Activated T-helper 17 cell treated with anti-CD3 and anti-CD28 coated beads, Interleukin-2, amount 50 U/mL, for 72 hours (primary cell): Measurements from ENCODE around the gene CHL1. TPM values are rescaled to one million over a fixed set of nuclear protein-coding genes. Genes with fewer than 3 reads are reported as not detected.

ENCODE experiments used
- ATAC-seq: fragments of 150-1000 bp; cut with Tn5 transposase; replicated peaks from 2 replicates; pipeline ENCODE4 v1.10.0; 2021; ENCODE audit warnings: mild to moderate bottlenecking, moderate library complexity
- H3K27ac Mint-ChIP-seq: one replicate; pipeline ENCODE4 v1.8.0; 2022; ENCODE audit warnings: mixed read lengths
- H3K27me3 Mint-ChIP-seq: one replicate; pipeline ENCODE4 v1.8.0; 2022; ENCODE audit warnings: mixed read lengths
- H3K36me3 Mint-ChIP-seq: one replicate; pipeline ENCODE4 v1.8.0; 2022; ENCODE audit warnings: low read depth, mild to moderate bottlenecking, mixed read lengths
- H3K4me1 Mint-ChIP-seq: one replicate; pipeline ENCODE4 v1.8.0; 2022; ENCODE audit warnings: mixed read lengths
- H3K4me3 Mint-ChIP-seq: one replicate; pipeline ENCODE4 v1.8.0; 2022; ENCODE audit warnings: mild to moderate bottlenecking, mixed read lengths
- H3K9me3 Mint-ChIP-seq: one replicate; pipeline ENCODE4 v1.8.0; 2022; ENCODE audit warnings: mixed read lengths
- total RNA-seq, 2 donors: library from RNA; stranded (reverse); gene quantifications; one replicate each; pipeline ENCODE4 v1.2.3, GENCODE V29; 2022

Gene CHL1
- total RNA-seq, 2 donors from 2014 or later = not detected

DNA sequence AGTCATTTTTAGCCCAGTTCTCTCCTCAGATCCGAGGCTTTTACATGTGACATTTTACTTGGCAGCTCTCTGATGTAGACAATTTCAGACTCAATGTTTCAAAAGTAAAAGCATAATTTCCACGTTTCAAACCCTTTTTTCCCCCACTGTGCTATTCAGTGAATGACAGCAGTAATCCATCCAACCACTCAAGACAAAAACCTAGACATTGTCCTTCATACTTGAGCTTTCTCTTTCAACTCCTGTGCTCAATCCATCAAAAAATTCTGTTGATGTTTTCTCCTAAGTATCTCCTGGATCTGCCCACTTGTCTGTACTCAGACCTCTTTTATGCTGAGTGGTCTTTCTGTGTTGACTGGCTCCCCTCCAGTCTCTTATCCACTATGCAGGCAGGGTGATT lies 214.7 kb downstream of the CHL1 start:
- no peaks in the 10 kb centered on the region for H3K4me1 Mint-ChIP-seq

DNA sequence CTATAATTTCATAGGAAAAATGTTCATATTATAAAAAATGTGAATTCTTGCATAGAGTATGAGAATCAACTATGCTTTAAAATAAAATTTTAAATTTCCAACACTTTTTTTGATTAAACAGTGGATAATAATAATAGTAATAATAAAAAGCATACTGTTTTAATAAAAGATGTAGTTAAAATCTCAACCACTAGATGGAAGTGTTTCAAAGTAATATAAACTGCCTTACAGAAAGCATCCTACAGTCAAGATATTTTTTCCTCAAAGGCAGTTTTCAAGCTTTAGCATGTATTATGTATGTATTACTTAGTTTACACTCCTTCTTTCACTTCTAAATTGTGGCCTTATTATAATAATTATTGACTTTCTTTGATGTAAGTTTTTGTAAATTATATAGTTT lies 217.5 kb downstream of the CHL1 start:
- Mint-ChIP-seq H3K36me3 (no peaks in the 10 kb centered on the region), H3K4me1 (no peaks in the 10 kb centered on the region), H3K9me3 (no peaks in the 10 kb centered on the region), H3K4me3 (no peak overlapping the region), H3K27ac (no peak overlapping the region), H3K27me3 (peaks cover 4% of the 10 kb centered on the region)
- ATAC-seq = no peak

More for the DNA sequence above, 214.7 kb downstream of the CHL1 start:
- H3K36me3 Mint-ChIP-seq = no peaks in the 10 kb centered on the region
- no peak for ATAC-seq
- no peaks in the 10 kb centered on the region for H3K27me3 Mint-ChIP-seq
- H3K9me3 Mint-ChIP-seq = peaks cover 4% of the 10 kb centered on the region
- H3K4me3 Mint-ChIP-seq = no peak overlapping the region
- H3K27ac Mint-ChIP-seq = no peak overlapping the region

GRCh38 chr3:418239-418929 lies 221.8 kb downstream of the CHL1 start:
- ATAC-seq = no peak

DNA sequence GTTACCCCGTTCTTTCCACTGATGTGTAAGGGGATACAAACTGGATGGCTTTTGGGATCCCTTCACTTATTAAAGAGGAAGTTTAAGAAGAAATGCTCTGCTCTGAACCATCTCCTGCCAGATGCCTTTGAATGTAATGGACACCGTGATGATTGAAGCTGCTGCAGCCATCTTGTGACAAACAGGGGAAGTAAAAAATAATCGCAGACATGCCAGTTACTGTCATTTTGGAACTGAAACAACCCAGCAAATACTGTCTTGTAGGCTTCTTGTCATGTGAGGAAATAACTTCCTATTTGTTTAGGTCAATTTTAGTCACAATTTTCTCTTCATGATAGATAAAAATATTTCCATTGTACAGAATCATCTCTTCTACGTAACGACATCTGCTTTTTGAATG lies 224.0 kb downstream of the CHL1 start:
- Mint-ChIP-seq H3K27ac (no peak overlapping the region), H3K4me3 (no peak overlapping the region), H3K27me3 (peaks cover 4% of the 10 kb centered on the region), H3K9me3 (peaks cover 3% of the 10 kb centered on the region), H3K36me3 (no peaks in the 10 kb centered on the region), H3K4me1 (no peaks in the 10 kb centered on the region)
- no peak for ATAC-seq

More at GRCh38 chr3:418239-418929, 221.8 kb downstream of the CHL1 start:
- Mint-ChIP-seq H3K36me3 (no peaks in the 10 kb centered on the region), H3K9me3 (no peaks in the 10 kb centered on the region), H3K27me3 (peaks cover 4% of the 10 kb centered on the region), H3K4me1 (no peaks in the 10 kb centered on the region), H3K27ac (no peak overlapping the region), H3K4me3 (no peak overlapping the region)

DNA sequence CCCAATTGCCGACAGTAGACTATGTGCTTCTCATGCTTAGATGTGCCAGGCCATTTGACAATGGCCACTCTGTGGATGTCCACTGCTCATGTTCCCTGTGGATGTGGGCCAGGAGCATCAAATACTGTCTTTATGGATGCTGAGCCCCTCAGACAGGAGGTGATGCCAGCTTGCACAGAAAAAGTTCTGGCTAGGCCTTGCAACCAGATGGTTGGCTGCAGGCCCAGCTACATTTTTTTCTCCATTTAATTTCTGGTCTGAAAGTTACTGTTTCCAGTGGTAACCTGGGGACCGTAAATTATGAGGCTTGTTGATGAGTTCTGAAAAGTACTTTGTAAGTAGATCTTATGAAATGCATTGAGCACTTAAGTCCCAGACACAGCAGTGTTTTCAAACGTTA lies 228.5 kb downstream of the CHL1 start:
- H3K9me3 Mint-ChIP-seq = peaks cover 9% of the 10 kb centered on the region
- no peak overlapping the region for H3K27ac Mint-ChIP-seq
- H3K36me3 Mint-ChIP-seq = no peaks in the 10 kb centered on the region
- no peaks in the 10 kb centered on the region for H3K4me1 Mint-ChIP-seq
- no peaks in the 10 kb centered on the region for H3K27me3 Mint-ChIP-seq
- no peak overlapping the region for H3K4me3 Mint-ChIP-seq
- ATAC-seq = no peak

- H3K27me3 Mint-ChIP-seq = no peaks in the 10 kb centered on the region
- no peaks in the 10 kb centered on the region for H3K36me3 Mint-ChIP-seq
- H3K9me3 Mint-ChIP-seq = peaks cover 9% of the 10 kb centered on the region
- H3K27ac Mint-ChIP-seq = no peak overlapping the region
- ATAC-seq = no peak
- no peak overlapping the region for H3K4me3 Mint-ChIP-seq
- no peaks in the 10 kb centered on the region for H3K4me1 Mint-ChIP-seq
These were observed 229.5 kb downstream of the CHL1 start for GRCh38 chr3:426072-426471.

DNA sequence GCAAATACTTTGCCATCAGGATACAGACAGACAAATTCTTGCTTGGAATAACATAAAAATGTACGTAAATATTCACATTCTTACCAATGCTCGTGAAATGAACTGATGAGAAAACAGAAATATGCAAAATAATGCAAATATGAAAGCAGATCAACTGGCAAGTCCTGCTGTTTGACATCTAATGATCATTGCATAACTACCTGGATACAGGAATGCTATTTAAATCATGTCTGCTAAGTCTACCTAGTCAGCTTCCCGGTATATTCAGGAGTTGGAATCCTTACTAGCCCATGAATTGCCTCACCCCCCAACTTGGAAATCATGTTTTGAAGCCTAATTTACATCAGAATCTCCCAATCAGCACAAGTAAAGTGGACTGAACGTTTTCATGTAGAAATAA lies 230.6 kb downstream of the CHL1 start:
- Mint-ChIP-seq H3K27ac (no peak overlapping the region), H3K27me3 (no peaks in the 10 kb centered on the region), H3K36me3 (no peaks in the 10 kb centered on the region), H3K4me1 (no peaks in the 10 kb centered on the region), H3K4me3 (no peak overlapping the region), H3K9me3 (peaks cover 9% of the 10 kb centered on the region)
- ATAC-seq = no peak

GRCh38 chr3:430186-430585 lies 233.6 kb downstream of the CHL1 start:
- no peak overlapping the region for H3K27ac Mint-ChIP-seq
- H3K36me3 Mint-ChIP-seq = no peaks in the 10 kb centered on the region
- peaks cover 6% of the 10 kb centered on the region for H3K9me3 Mint-ChIP-seq
- no peak for ATAC-seq
- no peaks in the 10 kb centered on the region for H3K27me3 Mint-ChIP-seq
- no peak overlapping the region for H3K4me3 Mint-ChIP-seq
- no peaks in the 10 kb centered on the region for H3K4me1 Mint-ChIP-seq

DNA sequence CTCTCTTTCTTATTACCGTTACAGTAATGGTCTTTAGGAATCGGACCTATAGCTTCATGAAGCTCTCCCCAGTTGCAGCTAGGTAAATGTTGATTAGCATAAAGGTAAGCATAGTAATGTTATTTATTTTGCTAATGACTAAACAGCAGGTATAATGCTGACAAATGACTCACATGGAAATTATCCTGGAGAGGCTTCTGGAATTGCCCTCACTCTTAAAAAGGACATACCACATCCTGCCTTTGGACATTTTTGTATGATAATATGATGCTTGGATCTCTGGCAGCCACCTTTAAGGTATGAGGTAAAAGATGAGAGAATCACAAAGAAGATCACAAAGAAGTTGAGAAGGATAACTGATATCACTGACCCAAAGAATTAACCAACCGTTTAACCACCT lies 238.6 kb downstream of the CHL1 start:
- H3K27me3 Mint-ChIP-seq = no peaks in the 10 kb centered on the region
- no peak for ATAC-seq
- H3K36me3 Mint-ChIP-seq = no peaks in the 10 kb centered on the region
- no peak overlapping the region for H3K27ac Mint-ChIP-seq
- H3K4me3 Mint-ChIP-seq = no peak overlapping the region
- peaks cover 3% of the 10 kb centered on the region for H3K9me3 Mint-ChIP-seq
- H3K4me1 Mint-ChIP-seq = no peaks in the 10 kb centered on the region

DNA sequence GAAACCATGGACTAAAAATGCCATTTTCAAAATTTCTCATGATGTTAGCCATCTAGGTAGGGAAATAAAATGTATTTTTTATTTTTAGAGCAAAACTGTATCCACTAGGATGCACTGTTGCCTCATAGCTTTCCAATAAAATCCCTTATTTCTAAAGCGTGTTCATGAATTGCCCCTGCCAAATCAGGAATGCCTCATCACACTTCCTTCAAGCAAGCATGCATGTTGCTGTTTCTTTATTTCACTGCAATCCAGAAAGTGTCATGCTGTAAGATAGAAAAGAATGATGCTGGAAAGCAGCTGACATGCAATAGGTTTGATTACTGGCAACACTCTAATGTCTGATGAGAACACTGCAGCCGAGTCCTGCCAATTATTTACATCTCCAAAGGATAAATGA lies 239.5 kb downstream of the CHL1 start:
- ATAC-seq = no peak
- Mint-ChIP-seq H3K36me3 (no peaks in the 10 kb centered on the region), H3K27me3 (no peaks in the 10 kb centered on the region), H3K4me3 (no peak overlapping the region), H3K9me3 (peaks cover 9% of the 10 kb centered on the region), H3K4me1 (no peaks in the 10 kb centered on the region), H3K27ac (no peak overlapping the region)

DNA sequence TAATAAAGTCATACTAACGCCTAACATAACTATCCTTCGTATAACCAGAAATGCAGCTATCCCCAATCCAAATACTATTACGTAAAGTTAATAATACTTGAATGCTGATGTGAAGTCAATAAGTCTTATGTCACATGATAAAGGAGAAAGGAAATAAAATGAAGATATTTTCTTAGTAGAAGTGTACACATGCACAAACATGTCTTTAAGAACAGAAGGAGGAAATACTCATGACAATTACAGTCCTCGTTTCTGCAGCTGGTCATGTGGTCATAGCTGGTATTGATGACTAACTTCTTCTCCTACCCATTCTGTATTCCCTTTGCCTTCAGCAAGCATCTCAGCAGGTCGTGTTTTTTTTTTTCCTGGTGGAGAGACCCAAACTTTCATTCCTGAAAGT lies 244.3 kb downstream of the CHL1 start:
- no peak overlapping the region for H3K4me3 Mint-ChIP-seq
- ATAC-seq = no peak
- H3K9me3 Mint-ChIP-seq = peaks cover 9% of the 10 kb centered on the region
- no peaks in the 10 kb centered on the region for H3K4me1 Mint-ChIP-seq
- no peak overlapping the region for H3K27ac Mint-ChIP-seq
- no peaks in the 10 kb centered on the region for H3K36me3 Mint-ChIP-seq
- H3K27me3 Mint-ChIP-seq = no peaks in the 10 kb centered on the region

DNA sequence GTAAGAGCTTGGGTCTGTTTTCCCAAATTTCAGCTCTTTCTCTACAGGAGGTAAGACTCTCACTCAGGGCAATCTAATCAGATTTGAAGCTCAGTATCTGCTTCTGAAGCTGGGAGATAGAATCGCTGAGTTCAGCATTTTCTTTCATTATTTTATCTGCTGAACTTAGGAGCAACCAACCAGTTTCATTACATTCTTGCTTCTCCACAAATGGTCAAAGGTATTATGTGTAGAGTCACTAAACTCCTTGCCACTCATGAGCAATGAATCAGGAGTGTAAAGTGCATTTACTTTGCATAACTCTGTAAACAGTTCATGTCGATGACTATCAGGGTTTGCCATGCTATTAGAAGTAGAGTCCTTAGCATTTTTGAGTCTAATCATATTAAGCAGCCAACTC lies 249.4 kb downstream of the CHL1 start:
- Mint-ChIP-seq H3K27me3 (no peaks in the 10 kb centered on the region), H3K27ac (no peak overlapping the region), H3K4me1 (no peaks in the 10 kb centered on the region), H3K9me3 (peaks cover 3% of the 10 kb centered on the region), H3K4me3 (no peak overlapping the region), H3K36me3 (no peaks in the 10 kb centered on the region)
- no peak for ATAC-seq

- Mint-ChIP-seq H3K4me1 (no peaks in the 10 kb centered on the region), H3K27me3 (no peaks in the 10 kb centered on the region), H3K27ac (no peak overlapping the region), H3K4me3 (no peak overlapping the region), H3K9me3 (peaks cover 3% of the 10 kb centered on the region), H3K36me3 (no peaks in the 10 kb centered on the region)
- ATAC-seq = no peak
These were observed 251.1 kb downstream of the CHL1 start for GRCh38 chr3:447671-448070.

DNA sequence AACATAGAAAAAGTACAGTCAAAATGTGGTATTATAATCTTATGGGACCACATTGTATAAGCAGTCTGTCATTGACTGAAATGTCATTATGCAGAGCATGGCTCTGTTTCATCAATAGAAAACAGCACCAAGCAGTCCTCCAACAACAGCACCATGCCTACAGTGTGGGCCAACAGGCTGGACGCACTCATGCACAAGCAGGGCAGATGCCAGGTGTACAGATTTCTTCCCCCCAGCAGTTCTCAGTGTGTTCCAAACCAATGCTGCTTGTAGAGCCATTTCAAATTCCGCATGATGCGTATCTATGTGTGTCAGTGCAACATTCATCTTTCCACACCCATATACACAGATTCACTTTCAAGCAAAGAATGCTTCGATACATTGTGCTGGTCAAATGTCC lies 253.1 kb downstream of the CHL1 start:
- Mint-ChIP-seq H3K4me3 (no peak overlapping the region), H3K4me1 (no peaks in the 10 kb centered on the region), H3K36me3 (no peaks in the 10 kb centered on the region), H3K9me3 (peaks cover 3% of the 10 kb centered on the region), H3K27me3 (no peaks in the 10 kb centered on the region), H3K27ac (no peak overlapping the region)
- ATAC-seq = no peak

DNA sequence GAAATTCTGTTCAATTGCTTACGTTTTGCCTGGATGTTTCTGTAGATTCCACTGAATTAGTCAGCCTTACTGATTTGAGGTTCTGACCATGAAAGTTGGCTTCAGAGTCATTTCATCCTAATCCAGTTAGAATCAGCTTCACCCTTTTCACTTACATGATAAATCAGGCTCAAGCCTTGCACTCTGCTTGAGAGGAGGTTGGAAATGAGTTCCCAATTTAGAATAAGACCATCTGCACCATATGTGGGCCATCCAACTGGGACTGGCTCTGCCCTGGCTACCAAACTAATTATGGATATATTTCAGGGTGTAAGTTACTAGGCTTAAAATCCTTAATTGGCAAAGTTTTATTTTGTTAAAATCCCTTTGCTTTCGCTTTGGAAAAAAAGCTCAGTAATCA lies 255.7 kb downstream of the CHL1 start:
- H3K27ac Mint-ChIP-seq = no peak overlapping the region
- no peak for ATAC-seq
- no peaks in the 10 kb centered on the region for H3K27me3 Mint-ChIP-seq
- peaks cover 3% of the 10 kb centered on the region for H3K9me3 Mint-ChIP-seq
- H3K4me1 Mint-ChIP-seq = no peaks in the 10 kb centered on the region
- H3K4me3 Mint-ChIP-seq = no peak overlapping the region
- H3K36me3 Mint-ChIP-seq = no peaks in the 10 kb centered on the region

DNA sequence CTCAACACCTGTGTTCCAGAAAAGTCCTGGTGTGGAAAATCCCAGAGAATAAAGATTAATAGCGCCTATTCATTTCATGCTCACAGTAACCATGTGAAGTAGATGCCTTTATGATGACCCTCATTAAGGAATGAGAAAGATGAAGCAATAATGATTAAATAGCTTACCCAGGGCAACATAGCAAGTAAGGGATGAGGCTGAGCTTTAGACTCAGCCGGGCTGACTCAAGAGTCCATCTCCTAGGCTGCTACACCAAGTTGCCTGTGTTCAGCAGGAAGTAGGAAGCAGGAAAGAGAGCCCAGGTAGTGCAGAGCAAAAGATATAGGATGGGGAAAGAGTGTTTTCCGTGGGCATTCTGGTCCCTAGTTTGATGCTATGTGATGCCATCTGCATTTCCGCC lies 256.5 kb downstream of the CHL1 start:
- H3K27me3 Mint-ChIP-seq = no peaks in the 10 kb centered on the region
- H3K4me1 Mint-ChIP-seq = no peaks in the 10 kb centered on the region
- H3K27ac Mint-ChIP-seq = no peak overlapping the region
- ATAC-seq = no peak
- H3K9me3 Mint-ChIP-seq = no peaks in the 10 kb centered on the region
- H3K4me3 Mint-ChIP-seq = no peak overlapping the region
- H3K36me3 Mint-ChIP-seq = no peaks in the 10 kb centered on the region
